Rectal smooth muscle tissue (tissue), 1 donor: ENCODE measurements around the gene PLA2G2D.
"Not testable (repeated sequence)": the region's sequence is repeated elsewhere in the genome, so short reads cannot be mapped to it uniquely, and the experiment has no call there.

Experiments
- H3K27ac ChIP-seq: one replicate; pipeline ENCODE4 v1.7.0; 2013; ENCODE audit warnings: low read depth, low read length, inconsistent platforms
- H3K27me3 ChIP-seq: one replicate; pipeline ENCODE4 v1.7.0; 2013; ENCODE audit warnings: low read length; ENCODE audit not compliant: control insufficient read depth, insufficient read depth
- H3K36me3 ChIP-seq: one replicate; pipeline ENCODE4 v1.7.0; 2013; ENCODE audit warnings: low read length; ENCODE audit not compliant: control insufficient read depth, insufficient read depth
- H3K4me1 ChIP-seq: one replicate; pipeline ENCODE4 v1.7.0; 2013; ENCODE audit warnings: low read length; ENCODE audit not compliant: control insufficient read depth, insufficient read depth
- H3K4me3 ChIP-seq: one replicate; pipeline ENCODE4 v1.7.0; 2013; ENCODE audit warnings: low read length
- H3K9ac ChIP-seq: one replicate; pipeline ENCODE4 v1.7.0; 2013; ENCODE audit warnings: low read length

PLA2G2D gene

GRCh38 chr1:20138961-20139550, 19.7 kb upstream of the PLA2G2D start, which contains the start of gene PLA2G2F:
TSS of gene PLA2G2F (plus strand) at chr1:20139323. CDS start at chr1:20139428, 105 bp downstream.
- Histone ChIP-seq H3K9ac (no peak within 1 kb of the TSS), H3K27ac (no peak within 1 kb of the TSS), H3K36me3 (no peaks in the 10 kb centered on the region), H3K4me3 (no peak within 1 kb of the TSS), H3K27me3 (no peaks in the 10 kb centered on the region), H3K4me1 (no peaks in the 10 kb centered on the region)

GRCh38 chr1:20138346-20138745, 19.0 kb upstream of the PLA2G2D start:
- Histone ChIP-seq H3K4me3 (no peak overlapping the region), H3K4me1 (no peaks in the 10 kb centered on the region), H3K27ac (no peak overlapping the region), H3K9ac (no peak overlapping the region), H3K27me3 (no peaks in the 10 kb centered on the region), H3K36me3 (no peaks in the 10 kb centered on the region)

- H3K9ac ChIP-seq: no peak overlapping the region
- H3K36me3 ChIP-seq: no peaks in the 10 kb centered on the region
- H3K27ac ChIP-seq: no peak overlapping the region
- H3K4me3 ChIP-seq: no peak overlapping the region
- no peaks in the 10 kb centered on the region for H3K27me3 ChIP-seq
- H3K4me1 ChIP-seq: no peaks in the 10 kb centered on the region
Measured at GRCh38 chr1:20137604-20138003, 18.3 kb upstream of the PLA2G2D start.

- Histone ChIP-seq H3K4me3 (no peak overlapping the region), H3K36me3 (no peaks in the 10 kb centered on the region), H3K4me1 (no peaks in the 10 kb centered on the region), H3K27ac (no peak overlapping the region), H3K9ac (no peak overlapping the region), H3K27me3 (no peaks in the 10 kb centered on the region)
Measured at GRCh38 chr1:20137055-20137454, 17.7 kb upstream of the PLA2G2D start.

- Histone ChIP-seq H3K4me1 (no peaks in the 10 kb centered on the region), H3K27me3 (no peaks in the 10 kb centered on the region), H3K27ac (no peak overlapping the region), H3K36me3 (no peaks in the 10 kb centered on the region), H3K9ac (no peak overlapping the region), H3K4me3 (no peak overlapping the region)
Measured at GRCh38 chr1:20136249-20136648, 16.9 kb upstream of the PLA2G2D start.

GRCh38 chr1:20134995-20135394, 15.7 kb upstream of the PLA2G2D start:
- Histone ChIP-seq H3K4me1 (no peaks in the 10 kb centered on the region), H3K27ac (no peak overlapping the region), H3K27me3 (no peaks in the 10 kb centered on the region), H3K9ac (no peak overlapping the region), H3K4me3 (no peak overlapping the region), H3K36me3 (no peaks in the 10 kb centered on the region)

GRCh38 chr1:20130518-20130917, 11.2 kb upstream of the PLA2G2D start:
- not testable (repeated sequence) for H3K9ac ChIP-seq, H3K4me3 ChIP-seq, H3K4me1 ChIP-seq, H3K27ac ChIP-seq, H3K36me3 ChIP-seq, H3K27me3 ChIP-seq

- Histone ChIP-seq H3K4me1 (peaks cover 9% of the 10 kb centered on the region), H3K4me3 (no peak overlapping the region), H3K27me3 (no peaks in the 10 kb centered on the region), H3K9ac (no peak overlapping the region), H3K27ac (no peak overlapping the region), H3K36me3 (no peaks in the 10 kb centered on the region)
Measured at GRCh38 chr1:20126806-20127440, 7.6 kb upstream of the PLA2G2D start.

- Histone ChIP-seq H3K4me1 (peaks cover 9% of the 10 kb centered on the region), H3K9ac (no peak overlapping the region), H3K27ac (no peak overlapping the region), H3K4me3 (no peak overlapping the region), H3K36me3 (no peaks in the 10 kb centered on the region), H3K27me3 (no peaks in the 10 kb centered on the region)
Measured at GRCh38 chr1:20126041-20126805, 6.9 kb upstream of the PLA2G2D start.

- Histone ChIP-seq H3K27me3 (no peaks in the 10 kb centered on the region), H3K4me3 (no peak overlapping the region), H3K27ac (no peak overlapping the region), H3K9ac (no peak overlapping the region), H3K4me1 (peaks cover 9% of the 10 kb centered on the region), H3K36me3 (no peaks in the 10 kb centered on the region)
Measured at GRCh38 chr1:20125100-20125499, 5.8 kb upstream of the PLA2G2D start.

GRCh38 chr1:20124456-20125057, 5.2 kb upstream of the PLA2G2D start:
- H3K9ac ChIP-seq: no peak overlapping the region
- no peaks in the 10 kb centered on the region for H3K27me3 ChIP-seq
- no peak overlapping the region for H3K4me3 ChIP-seq
- H3K36me3 ChIP-seq: no peaks in the 10 kb centered on the region
- no peak overlapping the region for H3K27ac ChIP-seq
- peaks cover 9% of the 10 kb centered on the region for H3K4me1 ChIP-seq

GRCh38 chr1:20123722-20124455, 4.6 kb upstream of the PLA2G2D start:
- Histone ChIP-seq H3K9ac (no peak overlapping the region), H3K27ac (no peak overlapping the region), H3K4me3 (no peak overlapping the region), H3K27me3 (no peaks in the 10 kb centered on the region), H3K4me1 (peaks cover 9% of the 10 kb centered on the region), H3K36me3 (no peaks in the 10 kb centered on the region)
